Astrocyte (in vitro differentiated cells and primary cell): Measurements from ENCODE around the gene AMBP. TPM values are rescaled to one million over a fixed set of nuclear protein-coding genes. Genes with fewer than 3 reads are reported as not detected.

Experiments
- DNase-seq: peaks from one replicate; pipeline ENCODE4 v3.0.0-alpha.2; 2010; ENCODE audit warnings: low read depth
- FAIRE-seq: peaks from 2 replicates; lab custom pipeline; 2011; peaks lifted over from hg19 to GRCh38; lab: Jason Lieb, UNC
- H2AFZ ChIP-seq: 2 replicates; pipeline ENCODE4 v1.6.0; 2012; ENCODE audit warnings: low read depth, low read length, inconsistent platforms
- H3K27ac ChIP-seq: 2 replicates; pipeline ENCODE4 v1.5.1; 2011; ENCODE audit warnings: low read depth, low read length, inconsistent platforms
- H3K27me3 ChIP-seq: 2 replicates; pipeline ENCODE4 v1.6.0; 2011; ENCODE audit warnings: low read length, inconsistent platforms; ENCODE audit not compliant: insufficient read depth
- H3K36me3 ChIP-seq: 2 replicates; pipeline ENCODE4 v1.5.1; 2011; ENCODE audit warnings: low read length, inconsistent platforms; ENCODE audit not compliant: insufficient read depth
- H3K4me1 ChIP-seq: 2 replicates; pipeline ENCODE4 v1.5.1; 2011; ENCODE audit warnings: low read length, inconsistent platforms; ENCODE audit not compliant: insufficient read depth
- H3K4me2 ChIP-seq: 2 replicates; pipeline ENCODE4 v1.6.0; 2012; ENCODE audit warnings: low read length, inconsistent platforms
- H3K4me3 ChIP-seq: 2 replicates; pipeline ENCODE4 v1.5.1; 2011; ENCODE audit warnings: low read depth, mild to moderate bottlenecking, low read length, inconsistent platforms; ENCODE audit not compliant: insufficient read depth
- H3K79me2 ChIP-seq: 2 replicates; pipeline ENCODE4 v1.6.0; 2012; ENCODE audit warnings: mild to moderate bottlenecking, low read length, inconsistent platforms; ENCODE audit not compliant: insufficient read depth
- H3K9ac ChIP-seq: 2 replicates; pipeline ENCODE4 v1.6.0; 2012; ENCODE audit warnings: mild to moderate bottlenecking, low read length, inconsistent platforms
- H3K9me3 ChIP-seq: 2 replicates; pipeline ENCODE4 v1.5.1; 2012; ENCODE audit warnings: low read depth, mild to moderate bottlenecking, low read length, inconsistent platforms; ENCODE audit not compliant: insufficient read depth
- H4K20me1 ChIP-seq: 2 replicates; pipeline ENCODE4 v1.6.0; 2012; ENCODE audit warnings: low read length, inconsistent platforms; ENCODE audit not compliant: insufficient read depth
- H3K27ac Mint-ChIP-seq: one replicate; pipeline ENCODE4 v1.8.0; 2021; ENCODE audit warnings: mild to moderate bottlenecking, mixed read lengths; ENCODE audit not compliant: unreplicated experiment
- H3K27me3 Mint-ChIP-seq: one replicate; pipeline ENCODE4 v1.8.0; 2021; ENCODE audit warnings: low read depth, mixed read lengths; ENCODE audit not compliant: unreplicated experiment
- H3K36me3 Mint-ChIP-seq: one replicate; pipeline ENCODE4 v1.8.0; 2021; ENCODE audit warnings: low read depth, mixed read lengths; ENCODE audit not compliant: unreplicated experiment
- H3K4me1 Mint-ChIP-seq: one replicate; pipeline ENCODE4 v1.8.0; 2021; ENCODE audit warnings: low read depth, mixed read lengths; ENCODE audit not compliant: unreplicated experiment
- H3K4me3 Mint-ChIP-seq: one replicate; pipeline ENCODE4 v1.8.0; 2021; ENCODE audit warnings: mild to moderate bottlenecking, moderate library complexity, mixed read lengths; ENCODE audit not compliant: unreplicated experiment
- H3K9me3 Mint-ChIP-seq: one replicate; pipeline ENCODE4 v1.8.0; 2021; ENCODE audit warnings: mild to moderate bottlenecking, mixed read lengths; ENCODE audit not compliant: unreplicated experiment
- EZH2 ChIP-seq: IDR thresholded peaks from 2 replicates; pipeline ENCODE4 v1.6.1; 2012; ENCODE audit warnings: mild to moderate bottlenecking, low read length, inconsistent platforms; ENCODE audit not compliant: insufficient read depth
- total RNA-seq: library from RNA; stranded (reverse); gene quantifications from 2 replicates; pipeline ENCODE4 v1.2.1, GENCODE V29; 2021
- TF ChIP-seq, protein P1 (sequence below): IDR thresholded peaks from 2 replicates; pipeline ENCODE4 v1.5.1; 2011; ENCODE audit warnings: low read depth, mild to moderate bottlenecking, inconsistent platforms, low read length, moderate library complexity; ENCODE audit not compliant: insufficient read depth

Gene AMBP
- total RNA-seq, 1 donor from 2014 or later, result not detected

- no peak overlapping the region for H3K27ac Mint-ChIP-seq
- H3K36me3 Mint-ChIP-seq, result peaks cover 10% of the 10 kb centered on the region
- Histone ChIP-seq H3K4me3 (no peak overlapping the region), H2AFZ (no peak overlapping the region), H3K9me3 (no peaks in the 10 kb centered on the region), H3K36me3 (no peaks in the 10 kb centered on the region), H3K79me2 (no peaks in the 10 kb centered on the region), H3K9ac (no peak overlapping the region), H3K27ac (no peak overlapping the region), H3K4me1 (no peaks in the 10 kb centered on the region), H3K27me3 (peaks cover 2% of the 10 kb centered on the region), H3K4me2 (no peak overlapping the region), H4K20me1 (peaks cover under 1% of the 10 kb centered on the region)
- H3K4me3 Mint-ChIP-seq, result no peak overlapping the region
- peaks cover 7% of the 10 kb centered on the region for H3K9me3 Mint-ChIP-seq
- no peaks in the 10 kb centered on the region for H3K4me1 Mint-ChIP-seq
- FAIRE-seq (no peak), DNase-seq (no peak)
- TF ChIP-seq EZH2, result no peak
- TF ChIP-seq, protein P1, sequence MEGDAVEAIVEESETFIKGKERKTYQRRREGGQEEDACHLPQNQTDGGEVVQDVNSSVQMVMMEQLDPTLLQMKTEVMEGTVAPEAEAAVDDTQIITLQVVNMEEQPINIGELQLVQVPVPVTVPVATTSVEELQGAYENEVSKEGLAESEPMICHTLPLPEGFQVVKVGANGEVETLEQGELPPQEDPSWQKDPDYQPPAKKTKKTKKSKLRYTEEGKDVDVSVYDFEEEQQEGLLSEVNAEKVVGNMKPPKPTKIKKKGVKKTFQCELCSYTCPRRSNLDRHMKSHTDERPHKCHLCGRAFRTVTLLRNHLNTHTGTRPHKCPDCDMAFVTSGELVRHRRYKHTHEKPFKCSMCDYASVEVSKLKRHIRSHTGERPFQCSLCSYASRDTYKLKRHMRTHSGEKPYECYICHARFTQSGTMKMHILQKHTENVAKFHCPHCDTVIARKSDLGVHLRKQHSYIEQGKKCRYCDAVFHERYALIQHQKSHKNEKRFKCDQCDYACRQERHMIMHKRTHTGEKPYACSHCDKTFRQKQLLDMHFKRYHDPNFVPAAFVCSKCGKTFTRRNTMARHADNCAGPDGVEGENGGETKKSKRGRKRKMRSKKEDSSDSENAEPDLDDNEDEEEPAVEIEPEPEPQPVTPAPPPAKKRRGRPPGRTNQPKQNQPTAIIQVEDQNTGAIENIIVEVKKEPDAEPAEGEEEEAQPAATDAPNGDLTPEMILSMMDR, result no peak
- peaks cover 16% of the 10 kb centered on the region for H3K27me3 Mint-ChIP-seq
Measured at GRCh38 chr9:114059047-114059803, 18.9 kb downstream of the AMBP start.

DNA sequence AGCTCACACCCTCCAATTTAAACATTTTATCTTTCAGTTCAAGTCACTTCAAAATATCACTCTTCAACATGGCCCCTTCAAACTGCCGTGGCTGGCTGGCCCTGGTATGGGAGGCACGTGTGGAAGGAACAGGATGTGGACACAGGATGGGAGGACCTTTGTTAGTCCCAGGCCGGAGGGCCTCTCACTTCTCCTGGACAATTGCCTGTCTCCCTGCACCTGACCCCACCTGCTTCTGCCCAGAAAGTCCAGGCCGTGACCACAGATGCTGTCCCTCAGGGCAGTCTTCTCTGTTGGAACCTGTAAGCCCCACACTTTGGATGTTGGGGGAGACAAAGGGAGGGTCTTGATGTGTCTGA is 19.4 kb downstream of the AMBP start:
- Histone ChIP-seq H3K27ac (no peak overlapping the region), H3K9ac (no peak overlapping the region), H2AFZ (no peak overlapping the region), H3K79me2 (no peaks in the 10 kb centered on the region), H3K4me2 (no peak overlapping the region), H3K36me3 (peaks cover 3% of the 10 kb centered on the region), H3K9me3 (no peaks in the 10 kb centered on the region), H4K20me1 (peaks cover 4% of the 10 kb centered on the region), H3K4me1 (no peaks in the 10 kb centered on the region), H3K27me3 (peaks cover 2% of the 10 kb centered on the region), H3K4me3 (no peak overlapping the region)
- no peak for TF ChIP-seq EZH2
- TF ChIP-seq, protein P1, result no peak
- Mint-ChIP-seq H3K4me1 (no peaks in the 10 kb centered on the region), H3K27ac (no peak overlapping the region), H3K9me3 (peaks cover 4% of the 10 kb centered on the region), H3K4me3 (no peak overlapping the region), H3K36me3 (peaks cover 15% of the 10 kb centered on the region), H3K27me3 (peaks cover 15% of the 10 kb centered on the region)
- DNase-seq (no peak), FAIRE-seq (no peak)
